Measurements from ENCODE around the gene MINDY4.

DNA sequence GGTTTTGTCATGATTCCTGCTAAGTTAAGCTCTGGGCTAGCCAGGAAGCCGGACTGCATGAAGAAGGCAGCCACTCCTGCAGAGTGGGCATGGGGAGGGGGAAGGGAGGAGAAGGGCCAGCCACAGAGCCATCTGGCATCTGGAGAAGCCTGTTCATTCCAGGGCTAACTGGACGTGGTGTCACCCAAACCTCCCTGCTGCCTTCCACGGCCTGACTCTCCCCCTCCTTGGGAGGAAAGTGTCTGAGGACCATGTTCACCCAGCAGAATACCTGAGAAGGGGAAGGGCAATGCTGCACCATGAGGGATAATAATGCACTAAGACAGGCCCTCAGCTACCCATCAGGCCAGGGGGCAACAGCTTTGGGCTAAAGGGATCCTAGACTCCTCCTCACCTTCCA is 155.8 kb downstream of the MINDY4 start:
- TF ChIP-seq CTCF (conservative IDR thresholded peaks at IDR 0.05; ENCODE audit: low read depth, low read length) (no peak), POLR2A (IDR thresholded peaks at IDR 0.05; ENCODE audit: low read depth, low read length) (no peak), ELK1 (IDR thresholded peaks at IDR 0.05; ENCODE audit: borderline replicate concordance, low read depth, low read length) (no peak), SMC3 (IDR thresholded peaks at IDR 0.05; ENCODE audit: low read depth, low read length) (no peak), RFX5 (IDR thresholded peaks at IDR 0.05; ENCODE audit: low read depth, low read length) (no peak), MAFK (IDR thresholded peaks at IDR 0.05; ENCODE audit: low read depth, low read length) (no peak), RAD21 (IDR thresholded peaks at IDR 0.05; ENCODE audit: low read length) (no peak), CEBPB (IDR thresholded peaks at IDR 0.05; ENCODE audit: low read depth, low read length) (no peak), RCOR1 (IDR thresholded peaks at IDR 0.05; ENCODE audit: insufficient replicate concordance, low read length) (no peak), USF2 (IDR thresholded peaks at IDR 0.05; ENCODE audit: low read depth, low read length) (no peak)

Data from IMR-90 (cell line).